ENCODE data around the gene KIAA1586. TPM values are rescaled to one million over a fixed set of nuclear protein-coding genes. Genes with fewer than 3 reads are reported as not detected.
A peak's percentile ranks its signal among the peaks of the same experiment; 100 is the strongest.
"Not testable (repeated sequence)": the region's sequence is repeated elsewhere in the genome, so short reads cannot be mapped to it uniquely, and the experiment has no call there.

Gene KIAA1586
- total and polyA plus RNA-seq, 5 donors from 2014 or later, result 7.4 to 19.2 (median 7.6) TPM

GRCh38 chr6:57047257-57047585 lies 728 bp downstream of the KIAA1586 start:
- H3K9me3 Mint-ChIP-seq; H3K27ac ChIP-seq (ENCODE audit: insufficient read depth, low read length, poor library complexity, severe bottlenecking); H3K27ac Mint-ChIP-seq; H3K9me3 ChIP-seq (ENCODE audit: control insufficient read depth in 2 of 2, low read length in 2 of 2); H3K4me3 ChIP-seq (ENCODE audit: low read depth, low read length); H3K4me3 Mint-ChIP-seq; H3K36me3 ChIP-seq (ENCODE audit: control insufficient read depth, insufficient read depth, low read length); DNase-seq; H3K27me3 ChIP-seq (ENCODE audit: control insufficient read depth, insufficient read depth, low read length): not testable (repeated sequence)
- ATAC-seq (ENCODE audit: low read depth in 2 of 2), result peak in 1 of 2 donors; percentile 2
- H3K4me1 ChIP-seq (ENCODE audit: control insufficient read depth, insufficient read depth, low read length, poor library complexity, severe bottlenecking), result peaks cover 10% of the 10 kb centered on the region
- Mint-ChIP-seq H3K4me1 (peaks cover 26 to 38% (median 33%) of the 10 kb centered on the region in 4 donors), H3K27me3 (peaks cover 13% of the 10 kb centered on the region), H3K36me3 (peaks cover 11% of the 10 kb centered on the region)

- DNase-seq; H3K27ac ChIP-seq (ENCODE audit: insufficient read depth, low read length, poor library complexity, severe bottlenecking); H3K27me3 ChIP-seq (ENCODE audit: control insufficient read depth, insufficient read depth, low read length); H3K9me3 Mint-ChIP-seq; H3K9me3 ChIP-seq (ENCODE audit: control insufficient read depth in 2 of 2, low read length in 2 of 2); ATAC-seq (ENCODE audit: low read depth in 2 of 2); H3K27me3 Mint-ChIP-seq: not testable (repeated sequence)
- Histone ChIP-seq H3K4me3 (ENCODE audit: low read depth, low read length) (peak overlapping the region; percentile 21), H3K36me3 (ENCODE audit: control insufficient read depth, insufficient read depth, low read length) (peaks cover 14% of the 10 kb centered on the region), H3K4me1 (ENCODE audit: control insufficient read depth, insufficient read depth, low read length, poor library complexity, severe bottlenecking) (peaks cover 10% of the 10 kb centered on the region)
- peaks cover 13% of the 10 kb centered on the region for H3K36me3 Mint-ChIP-seq
- H3K4me3 Mint-ChIP-seq, result peak overlapping the region; percentile 28 to 84 (median 64)
- H3K27ac Mint-ChIP-seq, result peak overlapping the region in 1 of 3 donors; percentile 86
- H3K4me1 Mint-ChIP-seq, result peaks cover 26 to 38% (median 33%) of the 10 kb centered on the region in 4 donors
These were observed 1.4 kb downstream of the KIAA1586 start for GRCh38 chr6:57047859-57048258.

GRCh38 chr6:57048577-57048976 lies 2.1 kb downstream of the KIAA1586 start:
- Mint-ChIP-seq H3K4me3 (peak overlapping the region; percentile 28 to 84 (median 64)), H3K36me3 (peaks cover 20% of the 10 kb centered on the region), H3K9me3 (peaks cover 0 to 2% (median 0%) of the 10 kb centered on the region in 7 donors), H3K27me3 (no peaks in the 10 kb centered on the region), H3K4me1 (peaks cover 26 to 38% (median 33%) of the 10 kb centered on the region in 4 donors), H3K27ac (peak overlapping the region in 1 of 3 donors; percentile 86)
- ATAC-seq (ENCODE audit: low read depth in 2 of 2) (no peak), DNase-seq (no peak)
- H3K4me1 ChIP-seq (ENCODE audit: control insufficient read depth, insufficient read depth, low read length, poor library complexity, severe bottlenecking), result peaks cover 10% of the 10 kb centered on the region
- H3K27ac ChIP-seq (ENCODE audit: insufficient read depth, low read length, poor library complexity, severe bottlenecking), result no peak overlapping the region
- H3K36me3 ChIP-seq (ENCODE audit: control insufficient read depth, insufficient read depth, low read length), result peaks cover 21% of the 10 kb centered on the region
- H3K4me3 ChIP-seq (ENCODE audit: low read depth, low read length), result peak overlapping the region; percentile 21
- H3K9me3 ChIP-seq (ENCODE audit: control insufficient read depth in 2 of 2, low read length in 2 of 2), result no peaks in the 10 kb centered on the region
- peaks cover 4% of the 10 kb centered on the region for H3K27me3 ChIP-seq (ENCODE audit: control insufficient read depth, insufficient read depth, low read length)

GRCh38 chr6:57063847-57064246 lies 17.4 kb downstream of the KIAA1586 start:
- DNase-seq (no peak), ATAC-seq (ENCODE audit: low read depth in 2 of 2) (no peak)
- no peak overlapping the region for H3K27ac ChIP-seq (ENCODE audit: insufficient read depth, low read length, poor library complexity, severe bottlenecking)
- Mint-ChIP-seq H3K36me3 (peaks cover 32% of the 10 kb centered on the region), H3K9me3 (no peaks in the 10 kb centered on the region), H3K27ac (no peak overlapping the region), H3K4me3 (no peak overlapping the region), H3K4me1 (peaks cover 0 to 14% (median 8%) of the 10 kb centered on the region in 4 donors), H3K27me3 (no peaks in the 10 kb centered on the region)
- H3K27me3 ChIP-seq (ENCODE audit: control insufficient read depth, insufficient read depth, low read length), result no peaks in the 10 kb centered on the region
- H3K9me3 ChIP-seq (ENCODE audit: control insufficient read depth in 2 of 2, low read length in 2 of 2), result no peaks in the 10 kb centered on the region
- H3K4me1 ChIP-seq (ENCODE audit: control insufficient read depth, insufficient read depth, low read length, poor library complexity, severe bottlenecking), result no peaks in the 10 kb centered on the region
- no peak overlapping the region for H3K4me3 ChIP-seq (ENCODE audit: low read depth, low read length)
- peaks cover 6% of the 10 kb centered on the region for H3K36me3 ChIP-seq (ENCODE audit: control insufficient read depth, insufficient read depth, low read length)

- H3K4me1 ChIP-seq (ENCODE audit: control insufficient read depth, insufficient read depth, low read length, poor library complexity, severe bottlenecking), result no peaks in the 10 kb centered on the region
- no peaks in the 10 kb centered on the region for H3K9me3 Mint-ChIP-seq
- H3K9me3 ChIP-seq (ENCODE audit: control insufficient read depth in 2 of 2, low read length in 2 of 2), result no peaks in the 10 kb centered on the region
- peak overlapping the region in 1 of 3 donors; percentile 71 for H3K27ac Mint-ChIP-seq
- no peaks in the 10 kb centered on the region for H3K27me3 ChIP-seq (ENCODE audit: control insufficient read depth, insufficient read depth, low read length)
- peaks cover 0 to 14% (median 6%) of the 10 kb centered on the region in 4 donors for H3K4me1 Mint-ChIP-seq
- H3K36me3 ChIP-seq (ENCODE audit: control insufficient read depth, insufficient read depth, low read length), result peaks cover 6% of the 10 kb centered on the region
- H3K4me3 ChIP-seq (ENCODE audit: low read depth, low read length), result no peak overlapping the region
- no peak overlapping the region for H3K4me3 Mint-ChIP-seq
- peaks cover 29% of the 10 kb centered on the region for H3K36me3 Mint-ChIP-seq
- H3K27me3 Mint-ChIP-seq, result no peaks in the 10 kb centered on the region
- no peak overlapping the region for H3K27ac ChIP-seq (ENCODE audit: insufficient read depth, low read length, poor library complexity, severe bottlenecking)
- DNase-seq (no peak), ATAC-seq (ENCODE audit: low read depth in 2 of 2) (no peak)
These were observed 18.3 kb downstream of the KIAA1586 start for GRCh38 chr6:57064809-57065208.

GRCh38 chr6:57068061-57068460 lies 21.6 kb downstream of the KIAA1586 start:
- Histone ChIP-seq H3K9me3 (ENCODE audit: control insufficient read depth in 2 of 2, low read length in 2 of 2) (no peaks in the 10 kb centered on the region), H3K27ac (ENCODE audit: insufficient read depth, low read length, poor library complexity, severe bottlenecking) (no peak overlapping the region), H3K27me3 (ENCODE audit: control insufficient read depth, insufficient read depth, low read length) (no peaks in the 10 kb centered on the region), H3K4me3 (ENCODE audit: low read depth, low read length) (no peak overlapping the region), H3K36me3 (ENCODE audit: control insufficient read depth, insufficient read depth, low read length) (no peaks in the 10 kb centered on the region), H3K4me1 (ENCODE audit: control insufficient read depth, insufficient read depth, low read length, poor library complexity, severe bottlenecking) (no peaks in the 10 kb centered on the region)
- Mint-ChIP-seq H3K27me3 (no peaks in the 10 kb centered on the region), H3K36me3 (peaks cover 15% of the 10 kb centered on the region), H3K9me3 (no peaks in the 10 kb centered on the region), H3K4me1 (peaks cover 0 to 14% (median 5%) of the 10 kb centered on the region in 4 donors), H3K27ac (peak overlapping the region in 1 of 3 donors; percentile 9), H3K4me3 (no peak overlapping the region)
- ATAC-seq (ENCODE audit: low read depth in 2 of 2), result no peak
- no peak for DNase-seq

- H3K4me3 ChIP-seq (ENCODE audit: low read depth, low read length), result no peak overlapping the region
- no peaks in the 10 kb centered on the region for H3K4me1 ChIP-seq (ENCODE audit: control insufficient read depth, insufficient read depth, low read length, poor library complexity, severe bottlenecking)
- DNase-seq (no peak), ATAC-seq (ENCODE audit: low read depth in 2 of 2) (no peak)
- Mint-ChIP-seq H3K4me3 (no peak overlapping the region), H3K27ac (peak overlapping the region in 1 of 3 donors; percentile 32), H3K9me3 (no peaks in the 10 kb centered on the region), H3K4me1 (peaks cover 0 to 14% (median 5%) of the 10 kb centered on the region in 4 donors), H3K27me3 (no peaks in the 10 kb centered on the region), H3K36me3 (peaks cover 21% of the 10 kb centered on the region)
- no peaks in the 10 kb centered on the region for H3K27me3 ChIP-seq (ENCODE audit: control insufficient read depth, insufficient read depth, low read length)
- no peak overlapping the region for H3K27ac ChIP-seq (ENCODE audit: insufficient read depth, low read length, poor library complexity, severe bottlenecking)
- H3K9me3 ChIP-seq (ENCODE audit: control insufficient read depth in 2 of 2, low read length in 2 of 2), result no peaks in the 10 kb centered on the region
- H3K36me3 ChIP-seq (ENCODE audit: control insufficient read depth, insufficient read depth, low read length), result no peaks in the 10 kb centered on the region
These were observed 22.7 kb downstream of the KIAA1586 start for GRCh38 chr6:57069228-57069627.

- no peak overlapping the region for H3K4me3 Mint-ChIP-seq
- no peaks in the 10 kb centered on the region for H3K9me3 Mint-ChIP-seq
- peaks cover 19% of the 10 kb centered on the region for H3K36me3 Mint-ChIP-seq
- no peak overlapping the region for H3K27ac Mint-ChIP-seq
- Histone ChIP-seq H3K27me3 (ENCODE audit: control insufficient read depth, insufficient read depth, low read length) (no peaks in the 10 kb centered on the region), H3K36me3 (ENCODE audit: control insufficient read depth, insufficient read depth, low read length) (no peaks in the 10 kb centered on the region), H3K4me1 (ENCODE audit: control insufficient read depth, insufficient read depth, low read length, poor library complexity, severe bottlenecking) (no peaks in the 10 kb centered on the region), H3K4me3 (ENCODE audit: low read depth, low read length) (no peak overlapping the region), H3K9me3 (ENCODE audit: control insufficient read depth in 2 of 2, low read length in 2 of 2) (no peaks in the 10 kb centered on the region), H3K27ac (ENCODE audit: insufficient read depth, low read length, poor library complexity, severe bottlenecking) (no peak overlapping the region)
- H3K4me1 Mint-ChIP-seq, result peaks cover 0 to 7% (median 1%) of the 10 kb centered on the region in 4 donors
- DNase-seq, result no peak
- H3K27me3 Mint-ChIP-seq, result no peaks in the 10 kb centered on the region
- no peak for ATAC-seq (ENCODE audit: low read depth in 2 of 2)
These were observed 23.4 kb downstream of the KIAA1586 start for GRCh38 chr6:57069920-57070331.
